Esophagus squamous epithelium (tissue), 4 donors: ENCODE measurements around the gene PRRT3.

ENCODE experiments used
- CTCF ChIP-seq, 6 experiments: fragments of 450-650 bp in 4 of 6; fragments of 200-600 bp in 2 of 6; sonication (generic) in 2 of 6; IDR thresholded peaks; one replicate each; pipeline ENCODE4 v1.5.1; 2016 to 2019; ENCODE audit warnings: antibody characterized with exemption in 6 of 6, mild to moderate bottlenecking in 4 of 6, moderate library complexity in 4 of 6
- POLR2A ChIP-seq, 4 donors: fragments of 450-650 bp; IDR thresholded peaks; one replicate each; pipeline ENCODE4 v1.6.1; 2017; ENCODE audit warnings: antibody characterized with exemption in 4 of 4, mild to moderate bottlenecking in 4 of 4, moderate library complexity in 3 of 4

GRCh38 chr3:9901967-9902366, 50.2 kb downstream of the PRRT3 start:
- TF ChIP-seq CTCF (IDR thresholded peaks at IDR 0.05) = no peak
- TF ChIP-seq POLR2A (IDR thresholded peaks at IDR 0.05) = no peak
